Adrenal gland (tissue), 5 donors: Measurements from ENCODE around the gene SMIM43.

Source experiments
- CTCF ChIP-seq, 6 experiments: fragments of 450-650 bp in 4 of 6; fragments of 200-600 bp in 2 of 6; sonication (generic) in 1 of 6; IDR thresholded peaks; 1 replicate in 5 of 6; 2 replicates in 1 of 6; pipeline versions ENCODE4 v1.5.1 to v1.8.0; 2016 to 2021; ENCODE audit warnings: antibody characterized with exemption in 6 of 6, mild to moderate bottlenecking in 2 of 6, moderate library complexity in 1 of 6
- POLR2A ChIP-seq, 2 donors: fragments of 450-650 bp; IDR thresholded peaks; one replicate each; pipeline ENCODE4 v1.6.1; 2017; ENCODE audit warnings: antibody characterized with exemption in 2 of 2, mild to moderate bottlenecking in 2 of 2, moderate library complexity in 1 of 2
- donor health status: DM: no; HTN: no; CAD: no.

- TF ChIP-seq CTCF (IDR thresholded peaks at IDR 0.05) = no peak
- no peak for TF ChIP-seq POLR2A (IDR thresholded peaks at IDR 0.05)
Observed at GRCh38 chr4:121800638-121800960, 35.6 kb upstream of the SMIM43 start.
